ENCODE results near the gene KCNN3. TPM values are rescaled to one million over a fixed set of nuclear protein-coding genes. Genes with fewer than 3 reads are reported as not detected.

The KCNN3 gene
- total and polyA plus RNA-seq, 2 of the 8 experiments (the other 6 are each of a cell fraction or from before 2014, with no cell fraction given): 2.8 to 3.7 TPM

GRCh38 chr1:154845174-154845573 is 24.9 kb downstream of the KCNN3 start (continued):
- TF ChIP-seq, protein P1, sequence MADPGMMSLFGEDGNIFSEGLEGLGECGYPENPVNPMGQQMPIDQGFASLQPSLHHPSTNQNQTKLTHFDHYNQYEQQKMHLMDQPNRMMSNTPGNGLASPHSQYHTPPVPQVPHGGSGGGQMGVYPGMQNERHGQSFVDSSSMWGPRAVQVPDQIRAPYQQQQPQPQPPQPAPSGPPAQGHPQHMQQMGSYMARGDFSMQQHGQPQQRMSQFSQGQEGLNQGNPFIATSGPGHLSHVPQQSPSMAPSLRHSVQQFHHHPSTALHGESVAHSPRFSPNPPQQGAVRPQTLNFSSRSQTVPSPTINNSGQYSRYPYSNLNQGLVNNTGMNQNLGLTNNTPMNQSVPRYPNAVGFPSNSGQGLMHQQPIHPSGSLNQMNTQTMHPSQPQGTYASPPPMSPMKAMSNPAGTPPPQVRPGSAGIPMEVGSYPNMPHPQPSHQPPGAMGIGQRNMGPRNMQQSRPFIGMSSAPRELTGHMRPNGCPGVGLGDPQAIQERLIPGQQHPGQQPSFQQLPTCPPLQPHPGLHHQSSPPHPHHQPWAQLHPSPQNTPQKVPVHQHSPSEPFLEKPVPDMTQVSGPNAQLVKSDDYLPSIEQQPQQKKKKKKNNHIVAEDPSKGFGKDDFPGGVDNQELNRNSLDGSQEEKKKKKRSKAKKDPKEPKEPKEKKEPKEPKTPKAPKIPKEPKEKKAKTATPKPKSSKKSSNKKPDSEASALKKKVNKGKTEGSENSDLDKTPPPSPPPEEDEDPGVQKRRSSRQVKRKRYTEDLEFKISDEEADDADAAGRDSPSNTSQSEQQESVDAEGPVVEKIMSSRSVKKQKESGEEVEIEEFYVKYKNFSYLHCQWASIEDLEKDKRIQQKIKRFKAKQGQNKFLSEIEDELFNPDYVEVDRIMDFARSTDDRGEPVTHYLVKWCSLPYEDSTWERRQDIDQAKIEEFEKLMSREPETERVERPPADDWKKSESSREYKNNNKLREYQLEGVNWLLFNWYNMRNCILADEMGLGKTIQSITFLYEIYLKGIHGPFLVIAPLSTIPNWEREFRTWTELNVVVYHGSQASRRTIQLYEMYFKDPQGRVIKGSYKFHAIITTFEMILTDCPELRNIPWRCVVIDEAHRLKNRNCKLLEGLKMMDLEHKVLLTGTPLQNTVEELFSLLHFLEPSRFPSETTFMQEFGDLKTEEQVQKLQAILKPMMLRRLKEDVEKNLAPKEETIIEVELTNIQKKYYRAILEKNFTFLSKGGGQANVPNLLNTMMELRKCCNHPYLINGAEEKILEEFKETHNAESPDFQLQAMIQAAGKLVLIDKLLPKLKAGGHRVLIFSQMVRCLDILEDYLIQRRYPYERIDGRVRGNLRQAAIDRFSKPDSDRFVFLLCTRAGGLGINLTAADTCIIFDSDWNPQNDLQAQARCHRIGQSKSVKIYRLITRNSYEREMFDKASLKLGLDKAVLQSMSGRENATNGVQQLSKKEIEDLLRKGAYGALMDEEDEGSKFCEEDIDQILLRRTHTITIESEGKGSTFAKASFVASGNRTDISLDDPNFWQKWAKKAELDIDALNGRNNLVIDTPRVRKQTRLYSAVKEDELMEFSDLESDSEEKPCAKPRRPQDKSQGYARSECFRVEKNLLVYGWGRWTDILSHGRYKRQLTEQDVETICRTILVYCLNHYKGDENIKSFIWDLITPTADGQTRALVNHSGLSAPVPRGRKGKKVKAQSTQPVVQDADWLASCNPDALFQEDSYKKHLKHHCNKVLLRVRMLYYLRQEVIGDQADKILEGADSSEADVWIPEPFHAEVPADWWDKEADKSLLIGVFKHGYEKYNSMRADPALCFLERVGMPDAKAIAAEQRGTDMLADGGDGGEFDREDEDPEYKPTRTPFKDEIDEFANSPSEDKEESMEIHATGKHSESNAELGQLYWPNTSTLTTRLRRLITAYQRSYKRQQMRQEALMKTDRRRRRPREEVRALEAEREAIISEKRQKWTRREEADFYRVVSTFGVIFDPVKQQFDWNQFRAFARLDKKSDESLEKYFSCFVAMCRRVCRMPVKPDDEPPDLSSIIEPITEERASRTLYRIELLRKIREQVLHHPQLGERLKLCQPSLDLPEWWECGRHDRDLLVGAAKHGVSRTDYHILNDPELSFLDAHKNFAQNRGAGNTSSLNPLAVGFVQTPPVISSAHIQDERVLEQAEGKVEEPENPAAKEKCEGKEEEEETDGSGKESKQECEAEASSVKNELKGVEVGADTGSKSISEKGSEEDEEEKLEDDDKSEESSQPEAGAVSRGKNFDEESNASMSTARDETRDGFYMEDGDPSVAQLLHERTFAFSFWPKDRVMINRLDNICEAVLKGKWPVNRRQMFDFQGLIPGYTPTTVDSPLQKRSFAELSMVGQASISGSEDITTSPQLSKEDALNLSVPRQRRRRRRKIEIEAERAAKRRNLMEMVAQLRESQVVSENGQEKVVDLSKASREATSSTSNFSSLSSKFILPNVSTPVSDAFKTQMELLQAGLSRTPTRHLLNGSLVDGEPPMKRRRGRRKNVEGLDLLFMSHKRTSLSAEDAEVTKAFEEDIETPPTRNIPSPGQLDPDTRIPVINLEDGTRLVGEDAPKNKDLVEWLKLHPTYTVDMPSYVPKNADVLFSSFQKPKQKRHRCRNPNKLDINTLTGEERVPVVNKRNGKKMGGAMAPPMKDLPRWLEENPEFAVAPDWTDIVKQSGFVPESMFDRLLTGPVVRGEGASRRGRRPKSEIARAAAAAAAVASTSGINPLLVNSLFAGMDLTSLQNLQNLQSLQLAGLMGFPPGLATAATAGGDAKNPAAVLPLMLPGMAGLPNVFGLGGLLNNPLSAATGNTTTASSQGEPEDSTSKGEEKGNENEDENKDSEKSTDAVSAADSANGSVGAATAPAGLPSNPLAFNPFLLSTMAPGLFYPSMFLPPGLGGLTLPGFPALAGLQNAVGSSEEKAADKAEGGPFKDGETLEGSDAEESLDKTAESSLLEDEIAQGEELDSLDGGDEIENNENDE (IDR thresholded peaks at IDR 0.05; ENCODE audit: insufficient replicate concordance, low read length): no peak
- TF ChIP-seq KDM1A (IDR thresholded peaks at IDR 0.05; ENCODE audit: borderline replicate concordance, low read length) (no peak), GTF2F1 (IDR thresholded peaks at IDR 0.05; ENCODE audit: borderline replicate concordance, low read depth, low read length) (no peak), BACH1 (IDR thresholded peaks at IDR 0.05; ENCODE audit: low read length) (no peak), PHF8 (conservative IDR thresholded peaks at IDR 0.05; ENCODE audit: low read depth, low read length) (no peak), YY1 (IDR thresholded peaks at IDR 0.05; ENCODE audit: low read depth, low read length) (no peak), CTBP2 (IDR thresholded peaks at IDR 0.05; ENCODE audit: borderline replicate concordance, insufficient read depth, insufficient read length, low read length) (no peak)
- TF ChIP-seq, protein P2, sequence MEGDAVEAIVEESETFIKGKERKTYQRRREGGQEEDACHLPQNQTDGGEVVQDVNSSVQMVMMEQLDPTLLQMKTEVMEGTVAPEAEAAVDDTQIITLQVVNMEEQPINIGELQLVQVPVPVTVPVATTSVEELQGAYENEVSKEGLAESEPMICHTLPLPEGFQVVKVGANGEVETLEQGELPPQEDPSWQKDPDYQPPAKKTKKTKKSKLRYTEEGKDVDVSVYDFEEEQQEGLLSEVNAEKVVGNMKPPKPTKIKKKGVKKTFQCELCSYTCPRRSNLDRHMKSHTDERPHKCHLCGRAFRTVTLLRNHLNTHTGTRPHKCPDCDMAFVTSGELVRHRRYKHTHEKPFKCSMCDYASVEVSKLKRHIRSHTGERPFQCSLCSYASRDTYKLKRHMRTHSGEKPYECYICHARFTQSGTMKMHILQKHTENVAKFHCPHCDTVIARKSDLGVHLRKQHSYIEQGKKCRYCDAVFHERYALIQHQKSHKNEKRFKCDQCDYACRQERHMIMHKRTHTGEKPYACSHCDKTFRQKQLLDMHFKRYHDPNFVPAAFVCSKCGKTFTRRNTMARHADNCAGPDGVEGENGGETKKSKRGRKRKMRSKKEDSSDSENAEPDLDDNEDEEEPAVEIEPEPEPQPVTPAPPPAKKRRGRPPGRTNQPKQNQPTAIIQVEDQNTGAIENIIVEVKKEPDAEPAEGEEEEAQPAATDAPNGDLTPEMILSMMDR (IDR thresholded peaks at IDR 0.05; ENCODE audit: control extremely low read depth in 1 of 3, insufficient read depth in 1 of 3, low read depth in 1 of 3, low read length in 3 of 3): no peak
- TF ChIP-seq, protein P3, sequence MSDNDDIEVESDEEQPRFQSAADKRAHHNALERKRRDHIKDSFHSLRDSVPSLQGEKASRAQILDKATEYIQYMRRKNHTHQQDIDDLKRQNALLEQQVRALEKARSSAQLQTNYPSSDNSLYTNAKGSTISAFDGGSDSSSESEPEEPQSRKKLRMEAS (IDR thresholded peaks at IDR 0.05): no peak
